HepG2 (cell line): ENCODE results near the gene KANSL3. TPM values are rescaled to one million over a fixed set of nuclear protein-coding genes. Genes with fewer than 3 reads are reported as not detected.

Experiments used
- CHD4 ChIP-seq: fragments of 200-600 bp; sonication (generic); IDR thresholded peaks from 2 replicates; pipeline ENCODE4 v1.7.0; 2017; ENCODE audit warnings: mild to moderate bottlenecking, low read length, borderline replicate concordance
- FOXK1 ChIP-seq: sonication (generic); formaldehyde crosslinking; IDR thresholded peaks from 2 replicates; pipeline ENCODE4 v1.4.0; 2020; ENCODE audit warnings: low read depth, missing genetic modification reagents, borderline replicate concordance
- HNRNPK ChIP-seq: fragments of 200-400 bp; formaldehyde crosslinking; IDR thresholded peaks from 2 replicates; pipeline ENCODE4 v1.6.1; 2018; ENCODE audit warnings: low read length, low read depth, moderate library complexity, mild to moderate bottlenecking; ENCODE audit not compliant: poor library complexity, severe bottlenecking
- IRF9 ChIP-seq: sonication (generic); formaldehyde crosslinking; IDR thresholded peaks from 2 replicates; pipeline ENCODE4 v1.8.0; 2022; ENCODE audit warnings: missing genetic modification reagents, mild to moderate bottlenecking, borderline replicate concordance
- POLR2G ChIP-seq: fragments of 200-400 bp; formaldehyde crosslinking; IDR thresholded peaks from 2 replicates; pipeline ENCODE4 v1.6.1; 2018; ENCODE audit warnings: mild to moderate bottlenecking, low read depth, low read length, moderate library complexity
- SRSF9 ChIP-seq: fragments of 200-400 bp; formaldehyde crosslinking; IDR thresholded peaks from 2 replicates; pipeline ENCODE4 v1.6.1; 2018; ENCODE audit warnings: borderline replicate concordance, mild to moderate bottlenecking, low read depth, low read length; ENCODE audit not compliant: insufficient read depth, poor library complexity, severe bottlenecking
- TCF7L2 ChIP-seq: IDR thresholded peaks from 2 replicates; pipeline ENCODE4 v1.6.1; 2011; ENCODE audit warnings: mild to moderate bottlenecking, low read depth, low read length, moderate library complexity
- USF2 ChIP-seq, 2 experiments: sonication (generic) in 1 of 2; formaldehyde crosslinking in 1 of 2; IDR thresholded peaks; 2 replicates each; pipeline versions ENCODE4 v1.5.1 to v1.6.1; 2011 to 2020; ENCODE audit warnings: borderline replicate concordance in 1 of 2, low read depth in 1 of 2, low read length in 1 of 2, mild to moderate bottlenecking in 1 of 2, missing genetic modification reagents in 1 of 2, moderate library complexity in 1 of 2
- ZBTB33 ChIP-seq: sonication (generic); formaldehyde crosslinking; IDR thresholded peaks from 2 replicates; pipeline ENCODE4 v1.4.0; 2020; ENCODE audit warnings: missing genetic modification reagents
- ZHX2 ChIP-seq, 2 experiments: sonication (generic) in 1 of 2; formaldehyde crosslinking in 1 of 2; IDR thresholded peaks; 2 replicates each; pipeline versions ENCODE4 v1.6.1 to v1.9.0; 2014 to 2022; ENCODE audit warnings: antibody characterized with exemption in 1 of 2, borderline replicate concordance in 1 of 2, inconsistent platforms in 1 of 2, low read depth in 1 of 2, missing genetic modification reagents in 1 of 2
- ZNF282 ChIP-seq: fragments of 450-650 bp; IDR thresholded peaks from 2 replicates; pipeline ENCODE4 v1.6.1; 2018; ENCODE audit not compliant: partially characterized antibody
- polyA plus RNA-seq, 8 experiments: library from polyadenylated mRNA; depleted of rRNA in 3 of 8; stranded (reverse) in 7 of 8; unstranded in 1 of 8; fragments of >200 nt; fragmentation: Illumina TruSeq in 4 of 8; extraction: Trizol in 4 of 8; gene quantifications; 2 replicates each; pipeline versions ENCODE4 v1.2.1 to v1.2.3, GENCODE V29; 2011 to 2016; ENCODE audit warnings: low read depth in 4 of 8, missing spikeins in 1 of 8, mixed read lengths in 1 of 8; ENCODE audit not compliant: insufficient read depth in 1 of 8
- total RNA-seq, 5 experiments: library from RNA; depleted of rRNA; stranded (reverse); fragments of >200 nt; fragmentation: Illumina TruSeq; extraction: Trizol; gene quantifications; 2 replicates each; pipeline ENCODE4 v1.2.3, GENCODE V29; 2016; ENCODE audit warnings: low read depth in 1 of 5
- TF ChIP-seq, protein P1 (sequence below): sonication (generic); formaldehyde crosslinking; IDR thresholded peaks from 2 replicates; pipeline ENCODE4 v1.8.0; 2022; ENCODE audit warnings: low read depth, missing genetic modification reagents

KANSL3 gene
- total and polyA plus RNA-seq, 2 of the 13 experiments (the other 11 are each of a cell fraction or from before 2014, with no cell fraction given) = 20.8 to 37.3 TPM

GRCh38 chr2:96601382-96602292 lies 36.5 kb downstream of the KANSL3 start (continued):
- peak; percentile 27; the same call in 1 of the 2 replicates for TF ChIP-seq ZHX2 (IDR thresholded peaks at IDR 0.05; ENCODE audit: low read depth)
- no peak for TF ChIP-seq ZHX2 (CRISPR knock-in tag; IDR thresholded peaks at IDR 0.05; ENCODE audit: borderline replicate concordance)
- no peak for TF ChIP-seq ZNF282
- TF ChIP-seq SRSF9 = no peak
- no peak for TF ChIP-seq USF2 (IDR thresholded peaks at IDR 0.05; ENCODE audit: low read depth, low read length)
- TF ChIP-seq USF2 (CRISPR knock-in tag; IDR thresholded peaks at IDR 0.05; ENCODE audit: borderline replicate concordance) = no peak
- peak; percentile 84; the same call in 1 of the 2 replicates for TF ChIP-seq FOXK1 (CRISPR knock-in tag)
- TF ChIP-seq, protein P1, sequence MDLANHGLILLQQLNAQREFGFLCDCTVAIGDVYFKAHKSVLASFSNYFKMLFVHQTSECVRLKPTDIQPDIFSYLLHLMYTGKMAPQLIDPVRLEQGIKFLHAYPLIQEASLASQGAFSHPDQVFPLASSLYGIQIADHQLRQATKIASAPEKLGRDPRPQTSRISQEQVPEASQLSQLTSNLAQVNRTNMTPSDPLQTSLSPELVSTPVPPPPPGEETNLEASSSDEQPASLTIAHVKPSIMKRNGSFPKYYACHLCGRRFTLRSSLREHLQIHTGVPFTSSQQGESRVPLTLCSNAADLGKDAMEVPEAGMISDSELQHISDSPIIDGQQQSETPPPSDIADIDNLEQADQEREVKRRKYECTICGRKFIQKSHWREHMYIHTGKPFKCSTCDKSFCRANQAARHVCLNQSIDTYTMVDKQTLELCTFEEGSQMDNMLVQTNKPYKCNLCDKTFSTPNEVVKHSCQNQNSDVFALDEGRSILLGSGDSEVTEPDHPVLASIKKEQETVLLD (CRISPR knock-in tag) = no peak
- TF ChIP-seq IRF9 (CRISPR knock-in tag) = no peak
- TF ChIP-seq ZBTB33 (CRISPR knock-in tag) = 0 out of 2 replicates have a peak, but pooled peaks have one; percentile 28
- no peak for TF ChIP-seq TCF7L2
- no peak for TF ChIP-seq CHD4
- TF ChIP-seq POLR2G = peak; percentile 46
- TF ChIP-seq HNRNPK = no peak
